Measurements from ENCODE around the gene CDH13. TPM values are rescaled to one million over a fixed set of nuclear protein-coding genes. Genes with fewer than 3 reads are reported as not detected.

CDH13 gene
- total RNA-seq, 1 experiment from 2014 or later: 34.5 TPM

- Histone ChIP-seq H3K4me3 (no peak overlapping the region), H3K9me3 (replicated peaks) (no peaks in the 10 kb centered on the region), H3K27ac (no peak overlapping the region), H3K4me1 (no peaks in the 10 kb centered on the region), H3K36me3 (no peaks in the 10 kb centered on the region), H3K27me3 (no peaks in the 10 kb centered on the region)
- no peak for DNase-seq
These were observed 867.7 kb downstream of the CDH13 start for GRCh38 chr16:83494459-83494858.

- H3K27me3 ChIP-seq: no peaks in the 10 kb centered on the region
- H3K27ac ChIP-seq: no peak overlapping the region
- no peaks in the 10 kb centered on the region for H3K9me3 ChIP-seq (replicated peaks)
- no peak for DNase-seq
- no peaks in the 10 kb centered on the region for H3K4me1 ChIP-seq
- H3K4me3 ChIP-seq: no peak overlapping the region
- no peaks in the 10 kb centered on the region for H3K36me3 ChIP-seq
These were observed 874.7 kb downstream of the CDH13 start for GRCh38 chr16:83501481-83501880.

GRCh38 chr16:83508295-83508694 lies 881.5 kb downstream of the CDH13 start:
- Histone ChIP-seq H3K9me3 (replicated peaks) (no peaks in the 10 kb centered on the region), H3K27me3 (no peaks in the 10 kb centered on the region), H3K27ac (no peak overlapping the region), H3K4me1 (no peaks in the 10 kb centered on the region), H3K4me3 (no peak overlapping the region), H3K36me3 (no peaks in the 10 kb centered on the region)
- DNase-seq: no peak

GRCh38 chr16:83509316-83509715 lies 882.5 kb downstream of the CDH13 start:
- Histone ChIP-seq H3K4me3 (no peak overlapping the region), H3K9me3 (replicated peaks) (no peaks in the 10 kb centered on the region), H3K36me3 (no peaks in the 10 kb centered on the region), H3K27me3 (no peaks in the 10 kb centered on the region), H3K4me1 (no peaks in the 10 kb centered on the region), H3K27ac (no peak overlapping the region)
- DNase-seq: no peak

- DNase-seq: no peak
- no peaks in the 10 kb centered on the region for H3K4me1 ChIP-seq
- H3K9me3 ChIP-seq (replicated peaks): no peaks in the 10 kb centered on the region
- H3K27ac ChIP-seq: no peak overlapping the region
- H3K27me3 ChIP-seq: no peaks in the 10 kb centered on the region
- H3K36me3 ChIP-seq: no peaks in the 10 kb centered on the region
- no peak overlapping the region for H3K4me3 ChIP-seq
These were observed 884.1 kb downstream of the CDH13 start for GRCh38 chr16:83510906-83511305.

- H3K4me3 ChIP-seq: no peak overlapping the region
- DNase-seq: peak; percentile 19 to 26
- H3K4me1 ChIP-seq: no peaks in the 10 kb centered on the region
- H3K27ac ChIP-seq: no peak overlapping the region
- no peaks in the 10 kb centered on the region for H3K27me3 ChIP-seq
- no peaks in the 10 kb centered on the region for H3K9me3 ChIP-seq (replicated peaks)
- H3K36me3 ChIP-seq: no peaks in the 10 kb centered on the region
These were observed 886.4 kb downstream of the CDH13 start for GRCh38 chr16:83513008-83513755.

GRCh38 chr16:83515395-83515794 lies 888.6 kb downstream of the CDH13 start:
- no peaks in the 10 kb centered on the region for H3K9me3 ChIP-seq (replicated peaks)
- H3K27ac ChIP-seq: no peak overlapping the region
- DNase-seq: no peak
- no peaks in the 10 kb centered on the region for H3K4me1 ChIP-seq
- no peak overlapping the region for H3K4me3 ChIP-seq
- no peaks in the 10 kb centered on the region for H3K27me3 ChIP-seq
- no peaks in the 10 kb centered on the region for H3K36me3 ChIP-seq

GRCh38 chr16:83516931-83517330 lies 890.2 kb downstream of the CDH13 start:
- H3K36me3 ChIP-seq: no peaks in the 10 kb centered on the region
- no peaks in the 10 kb centered on the region for H3K4me1 ChIP-seq
- H3K9me3 ChIP-seq (replicated peaks): no peaks in the 10 kb centered on the region
- no peaks in the 10 kb centered on the region for H3K27me3 ChIP-seq
- no peak overlapping the region for H3K27ac ChIP-seq
- no peak for DNase-seq
- H3K4me3 ChIP-seq: no peak overlapping the region

GRCh38 chr16:83517398-83517797 lies 890.6 kb downstream of the CDH13 start:
- Histone ChIP-seq H3K27me3 (no peaks in the 10 kb centered on the region), H3K27ac (no peak overlapping the region), H3K4me3 (no peak overlapping the region), H3K9me3 (replicated peaks) (no peaks in the 10 kb centered on the region), H3K4me1 (no peaks in the 10 kb centered on the region), H3K36me3 (no peaks in the 10 kb centered on the region)
- DNase-seq: no peak

- Histone ChIP-seq H3K27me3 (no peaks in the 10 kb centered on the region), H3K36me3 (no peaks in the 10 kb centered on the region), H3K9me3 (replicated peaks) (no peaks in the 10 kb centered on the region), H3K27ac (no peak overlapping the region), H3K4me3 (no peak overlapping the region), H3K4me1 (no peaks in the 10 kb centered on the region)
- DNase-seq: no peak
These were observed 893.8 kb downstream of the CDH13 start for GRCh38 chr16:83520596-83520995.

GRCh38 chr16:83530293-83530692 lies 903.5 kb downstream of the CDH13 start:
- Histone ChIP-seq H3K27me3 (no peaks in the 10 kb centered on the region), H3K4me3 (no peak overlapping the region), H3K4me1 (no peaks in the 10 kb centered on the region), H3K36me3 (no peaks in the 10 kb centered on the region), H3K27ac (no peak overlapping the region), H3K9me3 (replicated peaks) (no peaks in the 10 kb centered on the region)
- peak; percentile 16 to 32 for DNase-seq

GRCh38 chr16:83532634-83533033 lies 905.9 kb downstream of the CDH13 start:
- Histone ChIP-seq H3K9me3 (replicated peaks) (no peaks in the 10 kb centered on the region), H3K27me3 (no peaks in the 10 kb centered on the region), H3K4me1 (no peaks in the 10 kb centered on the region), H3K36me3 (no peaks in the 10 kb centered on the region), H3K4me3 (no peak overlapping the region), H3K27ac (no peak overlapping the region)
- no peak for DNase-seq

- H3K4me1 ChIP-seq: no peaks in the 10 kb centered on the region
- no peak overlapping the region for H3K4me3 ChIP-seq
- no peaks in the 10 kb centered on the region for H3K9me3 ChIP-seq (replicated peaks)
- no peak overlapping the region for H3K27ac ChIP-seq
- no peak for DNase-seq
- no peaks in the 10 kb centered on the region for H3K36me3 ChIP-seq
- H3K27me3 ChIP-seq: no peaks in the 10 kb centered on the region
These were observed 906.4 kb downstream of the CDH13 start for GRCh38 chr16:83533193-83533592.

- H3K27me3 ChIP-seq: no peaks in the 10 kb centered on the region
- no peak for DNase-seq
- H3K4me1 ChIP-seq: no peaks in the 10 kb centered on the region
- H3K27ac ChIP-seq: no peak overlapping the region
- H3K4me3 ChIP-seq: no peak overlapping the region
- no peaks in the 10 kb centered on the region for H3K9me3 ChIP-seq (replicated peaks)
- no peaks in the 10 kb centered on the region for H3K36me3 ChIP-seq
These were observed 911.9 kb downstream of the CDH13 start for GRCh38 chr16:83538707-83539106.

GRCh38 chr16:83539736-83540490 lies 913.1 kb downstream of the CDH13 start:
- Histone ChIP-seq H3K36me3 (no peaks in the 10 kb centered on the region), H3K9me3 (replicated peaks) (no peaks in the 10 kb centered on the region), H3K4me1 (no peaks in the 10 kb centered on the region), H3K4me3 (no peak overlapping the region), H3K27ac (no peak overlapping the region), H3K27me3 (no peaks in the 10 kb centered on the region)
- no peak for DNase-seq

- no peak for DNase-seq
- Histone ChIP-seq H3K4me1 (no peaks in the 10 kb centered on the region), H3K27ac (no peak overlapping the region), H3K9me3 (replicated peaks) (no peaks in the 10 kb centered on the region), H3K4me3 (no peak overlapping the region), H3K36me3 (no peaks in the 10 kb centered on the region), H3K27me3 (no peaks in the 10 kb centered on the region)
These were observed 914.5 kb downstream of the CDH13 start for GRCh38 chr16:83541231-83541630.

Data from SJCRH30 (cell line).